Kidney epithelial cell (primary cell): ENCODE results near the gene DPCD. TPM values are rescaled to one million over a fixed set of nuclear protein-coding genes. Genes with fewer than 3 reads are reported as not detected.

Source experiments
- DNase-seq: peaks from one replicate; pipeline ENCODE4 v3.0.0-alpha.2; 2010; ENCODE audit warnings: low read depth
- H3K27me3 ChIP-seq: 2 replicates; pipeline ENCODE4 v1.6.0; 2011; ENCODE audit warnings: low read length; ENCODE audit not compliant: control insufficient read depth, insufficient read depth
- H3K36me3 ChIP-seq: 2 replicates; pipeline ENCODE4 v1.5.1; 2011; ENCODE audit warnings: low read length; ENCODE audit not compliant: control insufficient read depth, insufficient read depth
- H3K4me3 ChIP-seq: 2 replicates; pipeline ENCODE4 v1.5.1; 2011; ENCODE audit warnings: low read depth, mild to moderate bottlenecking, control low read depth, low read length
- total RNA-seq: library from RNA; depleted of rRNA; stranded (reverse); fragments of >200 nt; gene quantifications from 2 replicates; pipeline ENCODE4 v1.2.3, GENCODE V29; 2015
- TF ChIP-seq, protein P1 (sequence below): IDR thresholded peaks from 2 replicates; pipeline ENCODE4 v1.5.1; 2011; ENCODE audit warnings: mild to moderate bottlenecking, moderate library complexity, low read length, control low read depth, inconsistent platforms; ENCODE audit not compliant: insufficient read depth, poor library complexity, severe bottlenecking

The DPCD gene
- total RNA-seq = 29.6 and 51.4 TPM in 2 replicates

DNA sequence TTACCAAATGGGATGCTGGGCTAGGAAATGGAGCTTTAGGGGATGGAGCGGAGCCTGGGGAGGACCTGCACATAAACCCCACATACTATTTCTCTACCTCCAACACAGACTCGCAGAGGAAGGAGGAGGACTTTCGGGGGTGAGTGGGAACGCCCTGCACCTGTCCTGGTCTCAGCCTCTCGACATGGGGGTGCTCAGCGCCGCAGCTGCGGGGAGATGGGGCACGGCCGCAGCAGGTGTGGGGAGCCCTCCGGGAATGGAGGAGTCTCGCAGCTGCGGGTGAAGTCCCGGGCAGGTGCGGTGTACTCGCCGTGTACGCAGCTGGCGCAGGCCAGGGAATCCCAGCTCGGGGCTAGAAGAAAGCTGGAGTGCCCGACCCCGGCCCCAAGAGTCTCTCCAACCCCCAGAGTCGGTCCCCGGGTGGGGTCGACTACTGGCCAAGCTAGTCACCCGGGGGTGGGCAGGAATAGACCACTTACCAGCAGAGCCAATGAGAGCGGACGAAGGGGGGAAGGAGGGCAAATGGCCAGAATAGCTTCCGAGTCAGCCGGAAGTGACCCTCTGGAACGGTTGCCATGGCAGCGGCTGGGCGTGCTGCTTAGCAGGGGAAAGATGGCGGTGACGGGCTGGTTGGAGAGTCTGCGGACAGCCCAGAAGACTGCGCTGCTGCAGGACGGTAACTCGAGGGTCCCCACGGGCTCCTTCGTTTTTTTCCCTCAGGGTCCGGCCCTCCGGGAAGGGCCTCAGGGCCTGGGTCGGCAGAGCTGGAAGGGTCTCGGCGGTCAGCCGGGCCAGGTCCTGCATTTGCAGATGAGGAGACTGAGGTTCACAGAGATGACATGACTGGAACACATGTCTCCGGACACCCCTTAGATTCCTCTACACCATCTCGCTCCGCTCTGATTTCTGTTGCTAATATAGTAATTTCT is at the start of gene DPCD, which contains the start of gene POLL:
Gene DPCD, plus strand, starts transcription at position 597 of the 929 bp plus-strand sequence. Its CDS starts 16 bp downstream, at position 613.
Gene POLL, minus strand, starts transcription at position 533 of the 929 bp plus-strand sequence. CDS start 897 bp downstream, outside the sequence.
- peak within 1 kb of the TSS; percentile 64 for H3K4me3 ChIP-seq
- no peaks in the 10 kb centered on the region for H3K27me3 ChIP-seq
- TF ChIP-seq, protein P1, sequence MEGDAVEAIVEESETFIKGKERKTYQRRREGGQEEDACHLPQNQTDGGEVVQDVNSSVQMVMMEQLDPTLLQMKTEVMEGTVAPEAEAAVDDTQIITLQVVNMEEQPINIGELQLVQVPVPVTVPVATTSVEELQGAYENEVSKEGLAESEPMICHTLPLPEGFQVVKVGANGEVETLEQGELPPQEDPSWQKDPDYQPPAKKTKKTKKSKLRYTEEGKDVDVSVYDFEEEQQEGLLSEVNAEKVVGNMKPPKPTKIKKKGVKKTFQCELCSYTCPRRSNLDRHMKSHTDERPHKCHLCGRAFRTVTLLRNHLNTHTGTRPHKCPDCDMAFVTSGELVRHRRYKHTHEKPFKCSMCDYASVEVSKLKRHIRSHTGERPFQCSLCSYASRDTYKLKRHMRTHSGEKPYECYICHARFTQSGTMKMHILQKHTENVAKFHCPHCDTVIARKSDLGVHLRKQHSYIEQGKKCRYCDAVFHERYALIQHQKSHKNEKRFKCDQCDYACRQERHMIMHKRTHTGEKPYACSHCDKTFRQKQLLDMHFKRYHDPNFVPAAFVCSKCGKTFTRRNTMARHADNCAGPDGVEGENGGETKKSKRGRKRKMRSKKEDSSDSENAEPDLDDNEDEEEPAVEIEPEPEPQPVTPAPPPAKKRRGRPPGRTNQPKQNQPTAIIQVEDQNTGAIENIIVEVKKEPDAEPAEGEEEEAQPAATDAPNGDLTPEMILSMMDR = no peak
- no peaks in the 10 kb centered on the region for H3K36me3 ChIP-seq
- DNase-seq = peak; percentile 81

GRCh38 chr10:101538446-101538845 is 49.7 kb upstream of the DPCD start:
- no peaks in the 10 kb centered on the region for H3K36me3 ChIP-seq
- no peak for DNase-seq
- H3K4me3 ChIP-seq = no peak overlapping the region
- TF ChIP-seq, protein P1 = no peak
- H3K27me3 ChIP-seq = no peaks in the 10 kb centered on the region

DNA sequence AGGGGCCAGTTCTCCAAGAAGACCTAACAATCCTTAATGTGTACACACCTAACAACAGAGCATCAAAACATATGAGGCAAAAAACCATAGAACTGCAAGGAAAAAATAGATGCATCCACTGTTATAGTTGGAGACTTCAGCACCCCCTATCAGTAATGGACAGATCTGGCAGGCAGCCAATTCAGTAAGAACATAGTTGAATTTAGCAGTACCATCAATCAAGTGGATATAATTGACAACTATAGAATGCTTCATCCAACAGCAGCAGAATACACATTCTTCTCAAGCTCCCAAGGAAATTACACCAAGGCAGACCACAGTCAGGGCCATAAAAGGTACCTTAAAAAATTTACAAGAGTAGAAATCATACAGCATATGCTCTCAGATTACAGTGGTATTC is 42.2 kb upstream of the DPCD start:
- Histone ChIP-seq H3K36me3 (no peaks in the 10 kb centered on the region), H3K4me3 (no peak overlapping the region), H3K27me3 (no peaks in the 10 kb centered on the region)
- DNase-seq = no peak
- TF ChIP-seq, protein P1 = no peak

GRCh38 chr10:101550965-101551364 is 37.2 kb upstream of the DPCD start:
- Histone ChIP-seq H3K4me3 (no peak overlapping the region), H3K36me3 (no peaks in the 10 kb centered on the region), H3K27me3 (no peaks in the 10 kb centered on the region)
- TF ChIP-seq, protein P1 = no peak
- no peak for DNase-seq

- Histone ChIP-seq H3K27me3 (no peaks in the 10 kb centered on the region), H3K36me3 (no peaks in the 10 kb centered on the region), H3K4me3 (no peak overlapping the region)
- no peak for DNase-seq
- TF ChIP-seq, protein P1 = no peak
Measured at GRCh38 chr10:101552442-101552841, 35.7 kb upstream of the DPCD start.

DNA sequence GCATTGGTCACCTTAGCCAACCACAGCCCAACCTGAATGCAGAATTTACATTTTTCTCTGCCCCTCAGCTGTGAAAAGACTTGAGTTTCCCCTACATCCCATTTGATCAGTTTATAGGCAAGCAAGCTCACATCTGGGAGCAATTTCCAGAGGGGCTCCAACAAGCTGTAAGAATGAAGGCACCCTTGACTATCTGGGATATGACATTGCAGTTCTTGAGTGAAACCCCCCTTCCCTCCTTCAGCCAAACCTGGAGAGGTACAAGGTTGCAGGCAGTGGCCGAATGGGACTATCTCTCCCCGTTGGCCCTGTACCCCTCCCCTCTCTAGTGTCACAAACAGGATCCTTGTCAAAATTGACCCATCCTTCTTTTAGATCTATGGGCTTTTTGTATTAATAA is 30.6 kb upstream of the DPCD start:
- no peaks in the 10 kb centered on the region for H3K27me3 ChIP-seq
- TF ChIP-seq, protein P1 = no peak
- no peak for DNase-seq
- no peak overlapping the region for H3K4me3 ChIP-seq
- H3K36me3 ChIP-seq = no peaks in the 10 kb centered on the region
